Smooth muscle cell (in vitro differentiated cells): ENCODE data around the gene CLDN25. TPM values are rescaled to one million over a fixed set of nuclear protein-coding genes. Genes with fewer than 3 reads are reported as not detected.

Experiments
- DNase-seq: peaks from one replicate; lab custom pipeline; 2025; ENCODE audit not compliant: unreplicated experiment; lab: John Stamatoyannopoulos, UW
- H2AFZ ChIP-seq: fragments of 200-600 bp; sonication (generic); 2 replicates; pipeline ENCODE4 v1.6.0; 2016; ENCODE audit warnings: antibody characterized with exemption, low read depth, mild to moderate bottlenecking
- H3F3A ChIP-seq: fragments of 200-600 bp; sonication (generic); 2 replicates; pipeline ENCODE4 v1.6.0; 2017; ENCODE audit warnings: antibody characterized with exemption, low read depth
- H3K27ac ChIP-seq: fragments of 200-600 bp; sonication (generic); 2 replicates; pipeline ENCODE4 v1.5.1; 2016; ENCODE audit warnings: low read depth, mild to moderate bottlenecking
- H3K27me3 ChIP-seq: fragments of 200-600 bp; sonication (generic); 2 replicates; pipeline ENCODE4 v1.6.1; 2016; ENCODE audit warnings: low read depth, mild to moderate bottlenecking
- H3K36me3 ChIP-seq: fragments of 200-600 bp; sonication (generic); 2 replicates; pipeline ENCODE4 v1.5.1; 2016; ENCODE audit warnings: low read depth
- H3K4me1 ChIP-seq: fragments of 200-600 bp; sonication (generic); 2 replicates; pipeline ENCODE4 v1.5.1; 2016; ENCODE audit warnings: low read depth
- H3K4me2 ChIP-seq: fragments of 200-600 bp; sonication (generic); 2 replicates; pipeline ENCODE4 v1.6.0; 2016; ENCODE audit warnings: mild to moderate bottlenecking
- H3K4me3 ChIP-seq: fragments of 200-600 bp; sonication (generic); 2 replicates; pipeline ENCODE4 v1.5.1; 2016; ENCODE audit warnings: mild to moderate bottlenecking
- H3K79me2 ChIP-seq: fragments of 200-600 bp; sonication (generic); 2 replicates; pipeline ENCODE4 v1.6.0; 2016; ENCODE audit warnings: low read depth, mild to moderate bottlenecking
- H3K9ac ChIP-seq: fragments of 200-600 bp; sonication (generic); 2 replicates; pipeline ENCODE4 v1.6.0; 2016; ENCODE audit warnings: low read depth
- H3K9me3 ChIP-seq: fragments of 200-600 bp; sonication (generic); replicated peaks from 2 replicates; pipeline ENCODE4 v1.5.1; 2016; ENCODE audit warnings: low read depth
- H4K20me1 ChIP-seq: fragments of 200-600 bp; sonication (generic); 2 replicates; pipeline ENCODE4 v1.6.0; 2016; ENCODE audit warnings: low read depth
- CTCF ChIP-seq: fragments of 200-600 bp; sonication (generic); IDR thresholded peaks from 2 replicates; pipeline ENCODE4 v1.5.1; 2017; ENCODE audit warnings: borderline replicate concordance, mild to moderate bottlenecking, antibody characterized with exemption; ENCODE audit not compliant: insufficient read depth, poor library complexity, severe bottlenecking
- WGBS: methylation state at CpG from one replicate; pipeline ENCODE4 v1.1.7; 2016; ENCODE audit warnings: low lambda C conversion rate; 5-methylcytosine and 5-hydroxymethylcytosine counted together
- polyA plus RNA-seq: library from polyadenylated mRNA; unstranded; fragments of >200 nt; fragmentation: Nextera tagmentation; extraction: Ambion mirVana; gene quantifications from 2 replicates; pipeline ENCODE4 v1.2.1, GENCODE V29; 2016
- total RNA-seq: library from RNA; depleted of rRNA; stranded (reverse); fragments of >200 nt; gene quantifications from 2 replicates; pipeline ENCODE4 v1.2.3, GENCODE V29; 2014

CLDN25 gene
- total and polyA plus RNA-seq, 2 experiments from 2014 or later: not detected

- no peak overlapping the region for H3K4me2 ChIP-seq
- H4K20me1 ChIP-seq: peaks cover 37% of the 10 kb centered on the region
- H3K79me2 ChIP-seq: peaks cover 26% of the 10 kb centered on the region
- H3K4me1 ChIP-seq: no peaks in the 10 kb centered on the region
- H3K27me3 ChIP-seq: no peaks in the 10 kb centered on the region
- no peaks in the 10 kb centered on the region for H3F3A ChIP-seq
- H3K9me3 ChIP-seq: peaks cover 3% of the 10 kb centered on the region
- no peak for DNase-seq
- no peak overlapping the region for H3K27ac ChIP-seq
- H3K9ac ChIP-seq: no peak overlapping the region
- no peak overlapping the region for H2AFZ ChIP-seq
- H3K4me3 ChIP-seq: no peak overlapping the region
- 96% methylated on average over 2 of the region's 2 CpGs for WGBS
- TF ChIP-seq CTCF: no peak
- peaks cover 9% of the 10 kb centered on the region for H3K36me3 ChIP-seq
These were observed 14.9 kb upstream of the CLDN25 start for GRCh38 chr11:113764527-113765219.

GRCh38 chr11:113771964-113772363 lies 7.6 kb upstream of the CLDN25 start:
- Histone ChIP-seq H3K9ac (no peak overlapping the region), H3K27ac (no peak overlapping the region), H3K4me1 (peaks cover 9% of the 10 kb centered on the region), H3K9me3 (no peaks in the 10 kb centered on the region), H3K4me3 (no peak overlapping the region), H2AFZ (no peak overlapping the region), H3K27me3 (no peaks in the 10 kb centered on the region), H3K4me2 (peak overlapping the region; percentile 86), H4K20me1 (peaks cover 11% of the 10 kb centered on the region), H3F3A (no peaks in the 10 kb centered on the region), H3K36me3 (no peaks in the 10 kb centered on the region), H3K79me2 (peaks cover 26% of the 10 kb centered on the region)
- WGBS: 94% methylated on average over 3 of the region's 3 CpGs
- no peak for DNase-seq
- TF ChIP-seq CTCF: no peak

GRCh38 chr11:113773092-113773415 lies 6.5 kb upstream of the CLDN25 start:
- no peak for TF ChIP-seq CTCF

More at GRCh38 chr11:113773092-113773415, 6.5 kb upstream of the CLDN25 start:
- H3K4me3 ChIP-seq: peak overlapping the region; percentile 85
- peak overlapping the region; percentile 81 for H2AFZ ChIP-seq
- no peaks in the 10 kb centered on the region for H3K27me3 ChIP-seq
- no peaks in the 10 kb centered on the region for H3K36me3 ChIP-seq
- no peak for DNase-seq
- peaks cover 5% of the 10 kb centered on the region for H4K20me1 ChIP-seq
- peak overlapping the region; percentile 90 for H3K9ac ChIP-seq
- no peaks in the 10 kb centered on the region for H3F3A ChIP-seq
- H3K27ac ChIP-seq: peak overlapping the region; percentile 83
- H3K79me2 ChIP-seq: peaks cover 26% of the 10 kb centered on the region
- WGBS: 4% methylated on average over 8 of the region's 10 CpGs
- peak overlapping the region; percentile 86 for H3K4me2 ChIP-seq
- peaks cover 9% of the 10 kb centered on the region for H3K4me1 ChIP-seq
- H3K9me3 ChIP-seq: no peaks in the 10 kb centered on the region
